ENCODE results near the gene KIR2DL1.
"Not testable (repeated sequence)": the region's sequence is repeated elsewhere in the genome, so short reads cannot be mapped to it uniquely, and the experiment has no call there.

GRCh38 chr19:54744080-54744479 lies 25.5 kb upstream of the KIR2DL1 start:
- not testable (repeated sequence) for TF ChIP-seq POLR2A, CTCF (IDR thresholded peaks at IDR 0.05)
